ENCODE data around the gene TENM3.

TENM3 gene

GRCh38 chr4:182205306-182205705, 37.9 kb upstream of the TENM3 start:
- peak overlapping the region in 2 of 3 experiments; percentile 4 to 86 for H3K27ac Mint-ChIP-seq
- H3K4me3 Mint-ChIP-seq: no peak overlapping the region
- no peaks in the 10 kb centered on the region for H3K36me3 Mint-ChIP-seq (ENCODE audit: low read depth)
- H3K9me3 Mint-ChIP-seq: peaks cover 3% of the 10 kb centered on the region
- peaks cover 52% of the 10 kb centered on the region for H3K4me1 Mint-ChIP-seq
- H3K27me3 Mint-ChIP-seq (ENCODE audit: low read depth): peaks cover 3% of the 10 kb centered on the region
- TF ChIP-seq CTCF (IDR thresholded peaks at IDR 0.05; ENCODE audit: unreplicated experiment in 3 of 3): no peak

GRCh38 chr4:182206266-182206665, 36.9 kb upstream of the TENM3 start:
- peaks cover 3% of the 10 kb centered on the region for H3K9me3 Mint-ChIP-seq
- peaks cover 58% of the 10 kb centered on the region for H3K4me1 Mint-ChIP-seq
- H3K27me3 Mint-ChIP-seq (ENCODE audit: low read depth): peaks cover 3% of the 10 kb centered on the region
- H3K27ac Mint-ChIP-seq: peak overlapping the region; percentile 28 to 67 (median 61)
- TF ChIP-seq CTCF (IDR thresholded peaks at IDR 0.05; ENCODE audit: unreplicated experiment in 3 of 3): no peak
- no peak overlapping the region for H3K4me3 Mint-ChIP-seq
- peaks cover 3% of the 10 kb centered on the region for H3K36me3 Mint-ChIP-seq (ENCODE audit: low read depth)

GRCh38 chr4:182206916-182207315, 36.3 kb upstream of the TENM3 start:
- H3K4me3 Mint-ChIP-seq: no peak overlapping the region
- no peak for TF ChIP-seq CTCF (IDR thresholded peaks at IDR 0.05; ENCODE audit: unreplicated experiment in 3 of 3)
- H3K9me3 Mint-ChIP-seq: peaks cover 3% of the 10 kb centered on the region
- peaks cover 61% of the 10 kb centered on the region for H3K4me1 Mint-ChIP-seq
- peak overlapping the region; percentile 28 to 67 (median 61) for H3K27ac Mint-ChIP-seq
- H3K36me3 Mint-ChIP-seq (ENCODE audit: low read depth): peaks cover 3% of the 10 kb centered on the region
- H3K27me3 Mint-ChIP-seq (ENCODE audit: low read depth): peaks cover 3% of the 10 kb centered on the region

- peaks cover 3% of the 10 kb centered on the region for H3K9me3 Mint-ChIP-seq
These were observed 35.3 kb upstream of the TENM3 start for GRCh38 chr4:182207830-182208396.

GRCh38 chr4:182208526-182209050, 34.6 kb upstream of the TENM3 start:
- Mint-ChIP-seq H3K9me3 (peaks cover 3% of the 10 kb centered on the region), H3K4me3 (no peak overlapping the region), H3K36me3 (ENCODE audit: low read depth) (peaks cover 3% of the 10 kb centered on the region), H3K4me1 (peaks cover 72% of the 10 kb centered on the region), H3K27me3 (ENCODE audit: low read depth) (peaks cover 3% of the 10 kb centered on the region), H3K27ac (peak overlapping the region; percentile 39 to 81 (median 66))
- TF ChIP-seq CTCF (IDR thresholded peaks at IDR 0.05; ENCODE audit: unreplicated experiment in 3 of 3): no peak

More at GRCh38 chr4:182207830-182208396, 35.3 kb upstream of the TENM3 start:
- peaks cover 3% of the 10 kb centered on the region for H3K27me3 Mint-ChIP-seq (ENCODE audit: low read depth)
- peaks cover 71% of the 10 kb centered on the region for H3K4me1 Mint-ChIP-seq
- H3K4me3 Mint-ChIP-seq: peak overlapping the region in 1 of 3 experiments; percentile 3
- H3K36me3 Mint-ChIP-seq (ENCODE audit: low read depth): peaks cover 3% of the 10 kb centered on the region
- peak overlapping the region; percentile 39 to 81 (median 66) for H3K27ac Mint-ChIP-seq
- TF ChIP-seq CTCF (IDR thresholded peaks at IDR 0.05; ENCODE audit: unreplicated experiment in 3 of 3): no peak

Measured in nephron (organoid).